ENCODE data around the gene SYNE2.
"Not testable (repeated sequence)": the region's sequence is repeated elsewhere in the genome, so short reads cannot be mapped to it uniquely, and the experiment has no call there.

SYNE2 gene

DNA sequence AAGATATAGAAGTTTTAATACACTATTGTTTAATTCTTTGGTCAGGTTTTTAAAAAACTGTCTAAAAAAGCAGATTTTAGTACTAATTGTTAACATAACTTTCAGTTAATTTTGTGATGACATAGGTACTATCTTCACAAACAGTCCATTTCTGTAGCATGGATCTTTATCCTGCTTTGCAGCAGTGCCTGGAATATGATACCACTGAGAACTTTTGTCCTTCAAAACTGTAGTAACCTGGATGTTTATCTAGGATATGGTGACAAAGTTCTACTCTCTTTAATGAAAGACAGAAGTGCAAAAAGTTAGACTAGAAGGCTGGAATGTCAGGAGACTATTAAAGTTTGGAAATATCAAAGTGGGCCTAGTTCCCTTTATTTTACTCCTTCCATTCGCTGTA, 159.9 kb downstream of the SYNE2 start:
- DNase-seq (ENCODE audit: low read depth in 1 of 2, low spot score in 1 of 2) = no peak

DNA sequence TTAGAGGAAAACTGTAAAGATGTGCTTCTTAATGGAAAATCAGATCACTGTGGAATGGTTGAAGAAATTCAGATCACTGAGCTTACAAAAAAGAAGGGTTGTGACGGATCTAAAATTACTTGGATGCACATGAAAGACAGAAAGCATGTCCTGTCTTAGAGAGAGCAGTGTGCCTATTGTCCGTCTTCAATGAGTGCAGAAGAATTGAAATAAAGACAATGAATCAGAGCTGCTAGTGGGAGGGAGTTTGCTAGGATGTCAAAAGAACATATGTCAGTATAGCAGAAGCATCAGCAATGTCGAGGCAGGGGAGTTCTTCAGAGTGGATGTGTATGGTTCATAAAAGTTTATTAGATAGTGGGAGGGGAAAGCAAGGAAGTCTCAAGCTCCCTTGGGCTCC, 172.7 kb downstream of the SYNE2 start:
- no peak for DNase-seq (ENCODE audit: low read depth in 1 of 2, low spot score in 1 of 2)

DNA sequence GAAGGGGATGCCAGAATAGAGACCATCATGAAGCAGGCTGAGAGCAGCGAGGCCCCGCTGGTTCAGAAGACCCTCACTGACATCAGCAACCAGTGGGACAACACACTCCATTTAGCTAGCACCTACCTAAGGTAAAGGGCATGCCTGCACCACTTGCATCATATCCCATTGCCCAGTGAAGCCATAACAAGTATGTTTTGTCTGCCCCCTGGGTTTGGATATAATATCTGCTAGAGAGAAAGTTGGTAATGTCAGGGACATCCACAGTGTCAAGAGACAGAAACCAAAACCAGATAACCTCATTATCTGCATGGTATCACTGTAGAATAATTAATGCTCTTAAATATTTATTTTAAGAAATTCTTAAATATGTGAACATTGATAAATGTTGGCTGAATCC, 173.8 kb downstream of the SYNE2 start:
- no peak for DNase-seq (ENCODE audit: low read depth in 1 of 2, low spot score in 1 of 2)

DNA sequence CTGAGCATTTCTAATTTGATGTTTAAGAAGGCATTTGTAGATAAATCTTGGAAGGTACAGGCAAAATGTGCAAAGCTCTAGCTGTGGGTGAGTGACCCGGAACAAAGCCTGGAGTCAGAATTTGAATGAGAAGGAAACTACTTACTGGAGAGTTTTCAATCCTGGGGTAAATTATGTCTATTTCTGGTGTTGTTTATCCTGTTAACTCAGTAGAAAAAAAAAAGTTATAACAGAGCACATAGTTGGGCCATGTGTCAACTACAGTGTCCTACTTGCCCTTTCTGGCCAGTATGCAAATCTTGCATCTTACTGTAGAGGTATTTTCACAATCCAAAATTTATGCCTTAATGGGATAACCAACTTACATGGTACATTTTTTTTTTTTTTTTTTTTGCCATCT, 182.3 kb downstream of the SYNE2 start:
- DNase-seq (ENCODE audit: low read depth in 1 of 2, low spot score in 1 of 2) = no peak

DNA sequence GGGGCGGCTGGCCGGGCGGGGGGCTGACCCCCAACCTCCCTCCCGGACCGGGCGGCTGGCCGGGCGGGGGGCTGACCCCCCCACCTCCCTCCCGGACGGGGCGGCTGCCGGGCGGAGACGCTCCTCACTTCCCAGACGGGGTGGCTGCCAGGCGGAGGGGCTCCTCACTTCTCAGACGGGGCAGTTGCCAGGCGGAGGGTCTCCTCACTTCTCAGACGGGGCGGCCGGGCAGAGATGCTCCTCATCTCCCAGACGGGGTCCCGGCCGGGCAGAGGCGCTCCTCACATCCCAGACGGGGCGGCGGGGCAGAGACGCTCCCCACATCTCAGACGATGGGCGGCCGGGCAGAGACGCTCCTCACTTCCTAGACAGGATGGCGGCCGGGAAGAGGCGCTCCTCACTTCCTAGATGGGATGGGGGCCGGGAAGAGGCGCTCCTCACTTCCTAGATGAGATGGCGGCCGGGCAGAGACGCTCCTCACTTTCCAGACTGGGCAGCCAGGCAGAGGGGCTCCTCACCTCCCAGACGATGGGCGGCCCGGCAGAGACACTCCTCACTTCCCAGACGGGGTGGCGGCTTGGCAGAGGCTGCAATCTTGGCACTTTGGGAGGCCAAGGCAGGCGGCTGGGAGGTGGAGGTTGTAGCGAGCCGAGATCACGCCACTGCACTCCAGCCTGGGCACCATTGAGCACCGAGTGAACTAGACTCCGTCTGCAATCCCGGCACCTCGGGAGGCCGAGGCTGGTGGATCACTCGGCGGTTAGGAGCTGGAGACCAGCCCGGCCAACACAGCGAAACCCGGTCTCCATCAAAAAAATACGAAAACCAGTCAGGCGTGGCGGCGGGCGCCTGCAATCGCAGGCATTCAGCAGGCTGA, 185.3 kb downstream of the SYNE2 start:
- not testable (repeated sequence) for DNase-seq (ENCODE audit: low read depth in 1 of 2, low spot score in 1 of 2)

DNA sequence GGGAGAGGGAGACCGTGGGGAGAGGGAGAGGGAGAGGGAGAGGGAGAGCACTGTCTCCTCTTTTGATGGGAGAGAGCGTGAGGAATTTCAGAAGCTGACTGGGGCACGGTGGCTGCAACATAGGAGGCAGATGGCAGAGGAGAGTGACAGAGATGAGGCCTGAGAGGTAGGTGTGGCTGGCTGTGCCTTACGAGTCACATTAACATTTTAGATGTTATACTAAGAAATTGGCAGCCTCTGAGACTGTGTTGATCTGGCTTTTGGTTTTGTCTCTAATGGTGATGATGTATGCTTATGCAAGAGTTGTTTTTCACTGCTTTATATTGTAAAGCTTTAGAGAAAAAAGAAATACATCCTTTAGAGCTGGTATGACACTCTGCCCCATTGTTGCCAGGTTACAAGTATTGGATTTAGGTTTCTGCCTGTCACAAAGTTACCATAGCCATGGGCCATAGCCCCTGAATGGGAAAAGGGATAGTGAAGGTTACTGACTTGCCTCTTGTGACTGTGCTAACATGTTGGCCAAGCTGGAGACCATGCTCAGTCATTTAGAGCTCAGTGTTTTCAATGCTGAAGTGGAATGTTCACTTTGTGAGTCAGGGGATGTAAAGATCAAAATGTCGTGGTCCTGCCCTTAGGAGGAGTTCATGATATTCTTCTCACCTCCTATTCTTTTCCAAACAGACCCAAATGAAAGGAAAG, 186.2 kb downstream of the SYNE2 start:
- no peak for DNase-seq (ENCODE audit: low read depth in 1 of 2, low spot score in 1 of 2)

DNA sequence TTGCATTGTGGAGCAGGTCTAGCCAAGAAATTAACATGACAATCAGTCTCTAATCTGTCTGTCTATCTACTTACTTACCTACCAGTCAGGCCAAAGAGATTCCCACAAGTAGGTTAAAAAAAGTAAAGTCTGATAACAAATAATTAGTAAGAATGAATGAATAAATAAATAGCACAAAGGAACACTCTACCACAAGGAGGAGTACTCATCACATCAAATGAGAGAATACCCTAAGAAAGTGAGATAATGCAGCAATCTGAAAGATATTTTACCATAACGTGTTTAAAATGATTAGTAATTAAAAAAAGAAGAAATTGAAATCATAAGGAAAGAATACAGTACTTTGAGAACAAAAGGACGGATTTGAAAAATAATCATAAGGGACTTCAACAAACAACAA, 187.2 kb downstream of the SYNE2 start:
- no peak for DNase-seq (ENCODE audit: low read depth in 1 of 2, low spot score in 1 of 2)

DNA sequence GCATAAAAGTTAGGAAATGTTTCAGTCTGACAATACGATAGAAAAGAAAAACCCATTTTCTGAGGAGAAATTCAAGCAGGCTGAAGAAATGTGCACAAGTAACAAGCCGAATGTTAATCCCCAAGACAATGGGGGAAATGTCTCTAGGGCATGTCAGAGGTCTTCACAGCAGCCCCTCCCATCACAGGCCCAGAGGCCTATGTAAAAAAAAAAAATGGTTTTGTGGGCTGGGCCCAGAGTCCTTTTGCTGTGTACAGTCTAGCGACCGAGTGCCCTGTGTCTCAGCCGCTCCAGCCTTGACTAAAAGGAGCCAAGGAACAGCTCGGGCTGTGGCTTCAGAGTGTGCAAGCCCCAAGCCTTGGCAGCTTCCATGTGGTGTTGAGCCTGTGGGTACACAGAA, 190.5 kb downstream of the SYNE2 start:
- DNase-seq (ENCODE audit: low read depth in 1 of 2, low spot score in 1 of 2) = not testable (repeated sequence)

DNA sequence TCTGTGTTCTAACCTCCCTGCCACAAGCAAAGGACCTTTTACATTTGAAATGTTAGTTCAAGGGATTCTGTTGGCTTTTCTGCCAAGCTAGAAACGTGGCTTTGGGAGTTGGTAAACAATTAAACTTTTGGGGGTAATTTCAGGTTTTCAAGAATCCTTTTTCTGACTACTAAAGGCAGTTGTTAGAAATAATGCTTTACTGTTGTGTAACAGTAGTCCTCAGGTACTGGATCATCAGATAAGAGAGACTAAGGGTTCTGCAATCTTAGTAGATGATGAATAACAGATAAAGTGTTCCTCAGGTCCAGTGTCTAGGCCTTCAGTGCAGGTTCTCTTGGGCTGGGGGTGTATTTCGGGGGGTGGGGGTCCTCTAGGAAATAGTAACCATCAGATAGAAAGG, 192.3 kb downstream of the SYNE2 start:
- no peak for DNase-seq (ENCODE audit: low read depth in 1 of 2, low spot score in 1 of 2)

DNA sequence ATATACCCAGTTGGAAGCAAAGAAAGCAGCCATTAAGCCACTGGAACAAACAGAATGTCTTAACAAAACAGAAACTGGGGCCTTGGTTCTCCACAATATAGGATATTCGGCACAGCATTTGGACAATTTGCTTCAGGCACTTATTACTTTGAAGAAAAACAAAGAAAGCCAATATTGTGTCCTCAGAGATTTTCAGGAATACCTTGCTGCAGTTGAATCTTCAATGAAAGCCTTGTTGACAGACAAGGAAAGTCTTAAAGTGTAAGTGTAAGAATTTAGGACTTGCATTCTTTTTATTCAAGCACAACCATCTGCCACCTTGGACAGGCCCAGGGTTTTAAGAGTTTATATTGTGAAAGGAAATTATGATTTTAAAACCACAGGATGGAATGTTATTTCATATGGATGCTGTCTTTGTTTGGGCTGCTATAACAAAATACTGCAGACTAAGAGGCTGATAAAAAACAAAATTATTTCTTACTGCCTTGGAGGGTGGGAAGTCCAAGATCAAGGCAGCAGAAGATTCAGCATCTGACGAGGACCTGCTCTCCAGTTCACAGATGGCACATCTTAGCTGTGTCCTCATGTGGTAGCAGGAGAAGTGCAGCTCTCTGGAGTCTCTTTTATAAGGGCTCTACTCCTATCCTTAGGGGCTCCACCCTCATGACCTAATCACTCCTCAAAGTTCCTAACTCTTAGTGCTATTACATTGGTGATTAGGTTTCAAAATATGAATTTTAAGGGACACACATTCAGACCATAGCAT, 197.0 kb downstream of the SYNE2 start:
- DNase-seq (ENCODE audit: low read depth in 1 of 2, low spot score in 1 of 2) = no peak

DNA sequence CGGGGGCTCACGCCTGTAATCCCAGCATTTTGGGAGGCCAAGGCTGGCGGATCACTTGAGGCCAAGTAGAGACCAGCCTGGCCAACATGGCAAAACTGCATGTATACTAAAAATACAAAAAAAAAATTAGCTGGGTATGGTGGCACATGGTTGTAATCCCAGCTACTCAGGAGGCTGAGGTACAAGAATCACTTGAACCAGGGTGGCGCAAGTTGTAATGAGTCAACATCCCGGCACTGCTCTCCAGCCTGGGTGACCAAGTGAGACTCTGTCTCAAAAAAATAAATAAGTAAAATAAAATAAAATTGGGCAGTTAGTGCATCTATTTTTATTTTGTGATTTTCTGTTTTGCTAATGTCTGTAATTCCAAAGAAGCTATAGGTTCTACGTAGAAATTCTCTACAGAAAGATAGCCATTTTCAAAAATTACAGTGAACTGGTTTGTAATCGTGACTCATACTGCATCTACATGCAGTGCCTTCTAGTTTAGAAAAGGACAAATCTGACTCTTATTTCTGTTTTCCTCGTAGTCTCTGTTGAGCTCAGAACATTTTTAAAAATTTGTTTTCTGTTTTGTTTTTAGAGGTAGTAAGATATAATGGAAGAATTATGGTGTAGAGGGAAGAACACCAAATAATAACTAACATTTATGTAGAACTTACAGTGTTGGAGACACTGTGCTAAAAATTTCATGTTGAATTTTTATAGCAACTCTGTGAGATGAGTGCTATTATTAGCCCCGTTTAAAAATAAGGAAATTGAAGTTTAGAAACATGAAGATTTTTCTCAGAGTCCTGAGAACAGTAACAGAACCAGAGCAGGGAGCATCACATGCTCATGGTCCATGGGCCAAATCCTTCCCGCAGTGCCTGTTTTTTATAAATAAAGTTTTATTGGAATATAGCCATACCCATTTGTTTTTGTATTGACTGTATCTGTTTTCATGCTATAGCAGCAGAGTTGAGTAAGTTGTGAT, 201.2 kb downstream of the SYNE2 start:
- DNase-seq (ENCODE audit: low read depth in 1 of 2, low spot score in 1 of 2) = no peak

DNA sequence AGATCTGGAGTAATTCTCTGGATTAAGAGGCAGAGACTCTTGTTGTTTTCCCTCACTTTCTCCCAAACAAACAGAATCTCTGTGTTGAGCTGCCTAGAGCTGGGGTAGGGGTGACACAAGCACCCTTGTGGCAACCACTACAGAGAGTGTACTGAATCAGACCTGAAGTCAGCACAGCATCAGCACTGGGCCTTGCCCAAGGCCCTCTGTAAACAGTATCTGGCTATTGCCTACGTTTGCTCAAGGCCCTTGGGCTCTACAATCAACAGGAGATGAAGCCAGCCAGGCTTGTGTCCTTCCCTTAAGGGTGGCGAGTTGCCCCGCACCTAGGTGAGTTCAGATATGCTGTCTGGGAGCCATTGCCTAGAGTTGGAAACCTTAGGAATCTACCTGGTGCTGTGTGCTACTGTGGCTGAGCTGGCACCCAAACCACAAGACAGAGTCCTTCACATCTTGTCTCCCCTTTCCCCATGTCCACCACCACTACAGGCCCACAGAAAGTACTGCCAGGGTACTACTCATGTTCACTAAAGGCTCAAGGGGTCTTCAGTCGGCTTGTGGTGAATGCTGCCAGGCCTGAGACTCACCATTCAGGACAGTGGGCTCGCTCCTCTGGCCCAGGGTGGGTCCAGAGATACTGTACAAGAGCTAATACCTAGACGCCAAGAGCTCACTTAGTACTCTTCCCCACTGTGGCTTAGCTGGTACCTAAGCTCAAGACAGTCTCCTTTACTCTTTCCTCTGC, 206.8 kb downstream of the SYNE2 start:
- DNase-seq (ENCODE audit: low read depth in 1 of 2, low spot score in 1 of 2) = no peak

DNA sequence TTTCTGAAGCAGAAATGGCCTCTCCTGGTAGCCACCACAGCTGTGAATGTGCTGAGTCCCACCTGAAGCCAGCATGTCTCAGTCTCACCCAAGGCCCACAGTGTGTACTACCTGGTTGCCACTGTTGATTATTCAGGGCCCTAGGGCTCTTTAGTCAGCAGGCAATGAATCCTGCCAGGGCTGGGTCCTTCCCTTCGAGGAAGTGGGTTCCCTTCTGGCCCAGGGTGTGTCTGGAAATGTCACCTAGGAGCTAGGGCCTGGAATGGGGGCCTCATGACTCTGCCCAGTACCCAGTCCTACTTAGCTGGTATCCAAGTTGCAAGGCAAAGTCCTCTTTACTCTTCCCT, 207.4 kb downstream of the SYNE2 start:
- no peak for DNase-seq (ENCODE audit: low read depth in 1 of 2, low spot score in 1 of 2)

DNA sequence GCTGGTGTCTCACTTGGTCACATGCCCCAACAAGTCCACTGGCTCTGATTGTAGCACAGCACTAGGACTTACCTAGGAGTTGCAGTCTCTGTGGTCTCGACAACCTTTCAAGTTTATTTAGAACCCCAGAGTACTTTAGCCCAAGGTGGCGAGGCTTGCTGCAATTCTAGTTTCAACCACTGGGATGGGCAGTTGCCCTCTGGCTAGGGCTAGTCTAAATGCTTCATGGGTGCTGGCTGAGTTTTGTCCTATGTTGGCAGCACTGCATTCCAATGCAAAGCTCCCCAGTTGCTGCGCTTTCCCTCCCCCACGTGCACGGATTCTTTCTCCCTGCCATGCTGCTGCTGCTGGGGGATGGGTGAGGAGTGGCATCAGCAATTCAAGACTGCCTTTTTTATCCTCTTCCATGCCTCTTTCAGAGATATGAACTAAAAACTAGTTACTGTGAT, 207.9 kb downstream of the SYNE2 start:
- no peak for DNase-seq (ENCODE audit: low read depth in 1 of 2, low spot score in 1 of 2)

DNA sequence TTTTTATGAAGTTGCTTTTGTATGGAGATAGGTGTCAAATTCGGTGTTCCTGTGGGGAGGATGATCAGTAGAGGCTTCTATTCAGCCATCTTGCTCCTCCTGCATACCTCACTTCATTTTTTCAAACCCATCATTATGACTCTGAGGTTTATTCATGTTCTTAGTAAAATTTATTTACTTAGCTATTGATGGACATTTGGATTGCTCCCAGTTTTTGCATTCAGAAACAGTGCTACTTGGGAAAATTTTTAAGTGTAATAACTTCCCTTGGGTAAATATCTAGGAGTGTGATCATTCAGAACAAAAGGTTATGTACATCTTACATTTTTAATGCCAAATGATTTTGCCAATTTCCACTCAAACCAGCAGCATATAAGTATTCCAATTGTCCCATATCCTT, 208.3 kb downstream of the SYNE2 start:
- DNase-seq (ENCODE audit: low read depth in 1 of 2, low spot score in 1 of 2) = no peak

DNA sequence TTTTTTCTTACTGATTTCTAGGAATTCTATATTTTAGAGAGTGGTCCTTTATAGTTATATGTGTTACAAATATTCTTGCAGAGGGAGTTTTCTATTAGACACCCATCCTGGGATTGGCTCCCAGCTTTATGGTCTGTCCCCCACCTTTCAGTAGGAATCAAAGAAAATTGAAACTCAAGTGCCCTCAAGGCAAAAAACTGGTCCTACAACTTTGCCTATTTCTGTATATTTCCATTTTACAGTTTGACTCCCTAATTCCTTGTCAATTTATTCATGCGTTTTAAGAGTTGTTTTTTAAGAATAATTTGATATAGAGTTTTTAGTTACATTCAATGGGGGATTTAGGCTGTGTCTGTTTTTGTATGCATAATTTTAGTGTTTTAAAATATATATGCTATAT, 208.9 kb downstream of the SYNE2 start:
- DNase-seq (ENCODE audit: low read depth in 1 of 2, low spot score in 1 of 2) = no peak

DNA sequence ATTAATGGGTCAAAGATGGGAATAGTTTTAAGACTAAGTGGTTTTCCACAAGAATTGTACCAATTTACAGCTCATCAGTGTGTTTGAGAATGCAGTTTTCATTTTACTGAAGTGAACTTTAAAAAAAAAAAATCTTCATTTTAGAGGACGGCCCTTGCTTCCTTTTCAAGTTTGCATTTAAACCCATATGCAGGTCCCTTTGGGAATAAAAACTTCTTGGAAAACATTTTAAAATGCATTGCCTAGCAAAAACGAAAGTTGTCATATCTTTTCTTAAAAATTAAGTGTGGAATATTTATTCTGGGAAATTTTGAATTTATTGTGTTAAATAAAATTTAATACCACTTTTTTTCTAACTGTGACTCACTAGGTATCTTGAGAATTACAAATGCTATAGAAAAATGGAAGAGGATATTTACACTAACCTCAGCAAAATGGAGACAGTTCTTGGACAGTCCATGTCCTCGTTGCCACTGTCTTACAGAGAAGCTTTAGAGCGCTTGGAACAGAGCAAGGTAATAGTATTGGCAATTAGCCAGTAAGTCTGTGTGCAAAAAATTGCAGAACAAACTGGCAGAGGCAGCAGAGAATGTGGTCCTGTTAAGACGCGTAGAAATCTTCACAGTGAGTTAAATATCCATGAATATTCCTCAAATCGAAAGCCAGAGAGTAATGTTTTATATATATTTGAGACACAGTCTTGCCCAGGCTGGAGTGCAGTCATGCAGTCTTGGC, 209.7 kb downstream of the SYNE2 start:
- DNase-seq (ENCODE audit: low read depth in 1 of 2, low spot score in 1 of 2) = no peak

DNA sequence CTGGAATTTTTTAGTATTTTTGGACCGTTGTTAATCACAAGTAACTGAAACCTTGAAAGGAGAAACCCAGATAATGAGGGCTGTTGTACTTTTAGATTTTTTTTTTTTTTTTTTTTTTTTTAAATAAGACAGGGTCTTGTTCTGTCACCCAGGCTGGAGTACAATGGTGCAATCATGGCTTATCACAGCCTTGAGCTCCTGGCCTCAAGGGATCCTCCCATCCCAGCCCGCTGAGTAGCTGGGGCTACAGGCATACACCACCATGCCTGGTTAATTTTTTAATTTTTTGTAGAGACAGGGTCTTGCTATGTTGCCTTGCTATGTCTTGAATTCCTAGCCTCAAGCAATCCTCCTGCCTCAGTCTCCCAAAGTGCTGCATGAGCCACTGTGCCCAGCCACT, 211.6 kb downstream of the SYNE2 start:
- DNase-seq (ENCODE audit: low read depth in 1 of 2, low spot score in 1 of 2) = no peak

DNA sequence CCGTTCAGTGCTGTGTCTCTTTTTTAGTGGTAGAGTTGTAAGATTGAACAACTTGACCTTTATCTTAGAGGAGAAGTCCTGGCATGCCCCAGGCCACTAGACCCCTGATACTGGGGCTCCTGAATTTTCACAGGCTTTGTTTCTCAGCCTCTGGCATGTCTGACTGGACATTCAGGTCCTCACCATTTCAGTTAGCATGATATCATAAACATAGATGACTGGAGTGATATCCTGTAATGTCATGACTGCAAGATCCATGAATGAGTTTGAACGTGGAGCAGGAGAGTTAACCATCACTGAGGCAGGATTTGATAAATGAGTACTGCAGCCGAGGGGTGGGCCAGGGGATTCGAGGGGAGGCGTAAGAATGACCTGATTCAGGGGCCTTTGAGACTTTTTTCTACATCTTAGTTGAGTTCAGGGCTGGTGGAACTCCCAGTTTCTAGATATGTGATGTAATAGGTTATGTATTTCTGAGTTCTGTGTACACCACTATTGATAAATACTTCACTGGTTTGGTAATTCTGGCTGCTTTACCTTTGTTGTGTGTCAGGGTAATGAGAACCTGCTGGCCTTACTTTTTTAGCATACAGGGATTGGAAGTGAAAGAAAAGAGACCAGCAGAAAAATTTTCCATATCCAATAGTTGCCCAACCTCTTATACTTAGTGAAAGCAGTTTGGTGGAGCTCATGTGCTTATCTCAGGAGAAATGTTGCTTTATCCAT, 217.0 kb downstream of the SYNE2 start:
- no peak for DNase-seq (ENCODE audit: low read depth in 1 of 2, low spot score in 1 of 2)

Measured in stimulated activated CD4-positive, alpha-beta T cell treated with anti-CD3 and anti-CD28 coated beads, Interleukin-15, amount 100 ng/mL, for 1 hour (primary cell).